ENCODE results near the gene APRT. TPM values are rescaled to one million over a fixed set of nuclear protein-coding genes. Genes with fewer than 3 reads are reported as not detected.
"Not testable (repeated sequence)": the region's sequence is repeated elsewhere in the genome, so short reads cannot be mapped to it uniquely, and the experiment has no call there.

The APRT gene
- total RNA-seq, 1 donor from 2014 or later = 85.2 TPM

GRCh38 chr16:88793251-88793954, 18.3 kb downstream of the APRT start:
- H3K4me1 ChIP-seq = peaks cover 10% of the 10 kb centered on the region
- DNase-seq (no peak), ATAC-seq (no peak)
- no peaks in the 10 kb centered on the region for H3K9me3 ChIP-seq
- H3K27me3 ChIP-seq = peaks cover 6% of the 10 kb centered on the region
- no peak overlapping the region for H3K4me3 ChIP-seq
- intact Hi-C loops (cut with DNase I) = no loop called here
- H3K27ac ChIP-seq = no peak overlapping the region
- H3K36me3 ChIP-seq = no peaks in the 10 kb centered on the region
- TF ChIP-seq, protein P1, sequence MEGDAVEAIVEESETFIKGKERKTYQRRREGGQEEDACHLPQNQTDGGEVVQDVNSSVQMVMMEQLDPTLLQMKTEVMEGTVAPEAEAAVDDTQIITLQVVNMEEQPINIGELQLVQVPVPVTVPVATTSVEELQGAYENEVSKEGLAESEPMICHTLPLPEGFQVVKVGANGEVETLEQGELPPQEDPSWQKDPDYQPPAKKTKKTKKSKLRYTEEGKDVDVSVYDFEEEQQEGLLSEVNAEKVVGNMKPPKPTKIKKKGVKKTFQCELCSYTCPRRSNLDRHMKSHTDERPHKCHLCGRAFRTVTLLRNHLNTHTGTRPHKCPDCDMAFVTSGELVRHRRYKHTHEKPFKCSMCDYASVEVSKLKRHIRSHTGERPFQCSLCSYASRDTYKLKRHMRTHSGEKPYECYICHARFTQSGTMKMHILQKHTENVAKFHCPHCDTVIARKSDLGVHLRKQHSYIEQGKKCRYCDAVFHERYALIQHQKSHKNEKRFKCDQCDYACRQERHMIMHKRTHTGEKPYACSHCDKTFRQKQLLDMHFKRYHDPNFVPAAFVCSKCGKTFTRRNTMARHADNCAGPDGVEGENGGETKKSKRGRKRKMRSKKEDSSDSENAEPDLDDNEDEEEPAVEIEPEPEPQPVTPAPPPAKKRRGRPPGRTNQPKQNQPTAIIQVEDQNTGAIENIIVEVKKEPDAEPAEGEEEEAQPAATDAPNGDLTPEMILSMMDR (IDR thresholded peaks at IDR 0.05) = no peak

- Histone ChIP-seq H3K27ac (no peak overlapping the region), H3K9me3 (no peaks in the 10 kb centered on the region), H3K36me3 (no peaks in the 10 kb centered on the region), H3K4me1 (peaks cover 10% of the 10 kb centered on the region), H3K4me3 (no peak overlapping the region), H3K27me3 (peaks cover 6% of the 10 kb centered on the region)
- intact Hi-C loops (cut with DNase I) = no loop called here
- ATAC-seq (no peak), DNase-seq (no peak)
- TF ChIP-seq, protein P1 (IDR thresholded peaks at IDR 0.05) = no peak
Measured at GRCh38 chr16:88792668-88793250, 19.0 kb downstream of the APRT start.

DNA sequence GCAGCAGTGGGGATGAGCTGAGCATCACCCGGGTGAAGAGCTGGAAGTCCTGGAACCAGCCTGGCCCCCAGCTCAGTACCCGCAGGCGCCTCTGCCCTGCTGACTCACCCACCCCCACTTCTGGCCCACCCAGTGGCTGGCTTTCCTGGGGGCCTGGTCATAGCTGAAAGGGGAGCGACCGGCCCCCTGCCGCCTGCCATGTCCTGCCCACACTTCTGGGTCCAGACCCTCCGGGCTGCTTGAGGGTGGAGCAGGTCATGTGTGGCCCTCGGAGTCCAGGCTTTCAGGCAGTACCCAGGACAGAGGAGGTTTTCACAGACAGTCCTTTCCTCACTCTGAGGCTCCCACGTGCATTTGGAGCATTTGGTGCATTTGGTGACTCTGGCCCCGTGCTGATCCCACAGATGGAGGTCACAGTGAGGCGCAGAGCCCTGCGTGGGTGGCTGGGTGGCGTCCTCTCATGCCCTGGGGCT, 19.6 kb downstream of the APRT start:
- no peaks in the 10 kb centered on the region for H3K9me3 ChIP-seq
- ATAC-seq (peak; percentile 47), DNase-seq (no peak)
- H3K27me3 ChIP-seq = peaks cover 6% of the 10 kb centered on the region
- H3K36me3 ChIP-seq = no peaks in the 10 kb centered on the region
- no peak overlapping the region for H3K27ac ChIP-seq
- TF ChIP-seq, protein P1 (IDR thresholded peaks at IDR 0.05) = no peak
- H3K4me1 ChIP-seq = peaks cover 10% of the 10 kb centered on the region
- intact Hi-C loops (cut with DNase I) = no loop called here
- no peak overlapping the region for H3K4me3 ChIP-seq

DNA sequence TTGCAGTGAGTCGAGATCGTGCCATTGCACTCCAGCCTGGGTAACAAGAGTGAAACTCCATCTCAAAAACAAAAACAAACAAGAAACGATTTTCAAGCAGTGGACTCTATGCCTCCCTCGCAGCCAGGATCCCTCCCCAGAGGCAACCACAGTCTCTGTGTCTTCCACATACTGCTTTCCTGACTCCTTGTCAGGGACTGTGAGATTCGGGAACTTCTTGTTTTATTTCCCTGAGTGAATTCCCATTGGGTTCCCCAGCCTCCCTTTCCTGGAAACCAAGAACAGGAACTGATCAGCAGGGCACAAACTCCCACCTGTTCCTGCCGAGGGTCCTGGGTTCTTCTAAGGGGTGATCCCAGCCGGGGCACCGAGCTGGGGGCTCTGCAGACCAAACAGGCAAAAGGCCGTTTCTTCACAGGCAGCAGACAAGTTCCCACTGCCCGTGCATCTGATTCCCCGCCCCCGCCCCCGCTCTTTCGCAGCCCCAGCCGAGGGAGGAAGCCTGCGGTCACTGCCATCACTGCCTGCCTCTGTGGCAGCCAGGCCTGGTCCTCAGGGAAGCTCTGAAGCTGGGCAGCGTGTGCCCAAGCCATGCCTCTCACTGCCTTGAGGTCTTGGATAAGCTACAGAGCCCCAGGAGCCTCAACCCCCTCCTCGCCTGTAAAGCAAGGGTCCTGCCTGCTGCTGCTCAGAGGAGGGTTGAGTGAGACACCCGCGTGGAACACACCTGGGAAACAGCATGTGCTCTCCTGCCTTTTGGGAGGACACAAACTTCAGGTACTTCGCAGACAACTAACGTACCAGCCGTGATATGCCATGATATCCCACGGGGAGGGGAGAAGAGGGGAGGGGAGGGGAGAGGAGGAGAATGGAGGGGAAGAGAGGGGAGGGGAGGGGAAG, 21.2 kb downstream of the APRT start:
- H3K27me3 ChIP-seq = peaks cover 6% of the 10 kb centered on the region
- H3K27ac ChIP-seq = peak overlapping the region; percentile 65
- H3K4me1 ChIP-seq = peaks cover 10% of the 10 kb centered on the region
- H3K9me3 ChIP-seq = no peaks in the 10 kb centered on the region
- H3K36me3 ChIP-seq = no peaks in the 10 kb centered on the region
- intact Hi-C loops (cut with DNase I) = no loop called here
- H3K4me3 ChIP-seq = peak overlapping the region; percentile 10
- DNase-seq (peak; percentile 88), ATAC-seq (peak; percentile 80)
- TF ChIP-seq, protein P1 (IDR thresholded peaks at IDR 0.05) = no peak

DNA sequence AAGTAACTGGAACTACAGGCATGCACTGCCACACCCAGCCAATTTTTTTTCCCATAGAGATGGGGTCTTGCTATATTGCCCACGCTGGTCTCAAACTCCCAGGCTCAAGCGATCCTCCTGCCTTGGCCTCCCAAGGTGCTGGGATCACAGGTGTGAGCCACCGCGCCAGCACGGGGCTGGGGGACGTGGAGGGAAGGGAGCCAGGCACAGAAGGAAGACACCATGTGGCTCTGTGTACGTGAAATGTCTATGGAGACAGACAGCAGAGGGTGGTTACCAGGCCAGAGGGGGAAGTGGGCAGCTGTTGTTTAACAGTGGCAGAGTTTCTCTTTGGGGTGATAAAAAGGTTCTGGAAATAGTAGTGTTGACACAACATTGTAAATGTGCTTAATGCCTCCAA, 22.1 kb downstream of the APRT start:
- DNase-seq = no peak
- intact Hi-C loops (cut with DNase I) = loop anchor here (5.0 kb wide), 1 partner anchor 47 kb away; no protein-coding TSS in a partner anchor

DNA sequence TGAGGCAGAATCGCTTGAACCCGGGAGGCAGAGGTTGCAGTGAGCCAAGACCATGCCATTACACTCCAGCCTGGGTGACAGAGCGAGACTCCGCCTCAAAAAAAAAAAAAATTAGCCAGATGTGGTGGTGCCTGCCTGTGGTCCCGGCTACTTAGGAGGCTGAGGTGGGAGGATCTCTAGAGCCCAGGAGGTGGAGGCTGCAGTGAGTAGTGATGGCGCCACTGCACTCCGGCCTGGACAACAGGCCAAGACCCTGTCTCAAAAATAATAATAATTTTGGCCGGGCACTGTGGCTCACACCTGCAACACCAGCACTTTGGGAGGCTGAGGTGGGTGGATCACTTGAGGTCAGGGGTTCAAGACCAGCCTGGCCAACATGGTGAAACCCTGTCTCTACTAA, 23.0 kb downstream of the APRT start:
- not testable (repeated sequence) for H3K27ac ChIP-seq, H3K9me3 ChIP-seq, H3K36me3 ChIP-seq, ATAC-seq, H3K4me3 ChIP-seq, DNase-seq, H3K27me3 ChIP-seq
- H3K4me1 ChIP-seq = peaks cover 11% of the 10 kb centered on the region
- intact Hi-C loops (cut with DNase I) = loop anchor here (5.0 kb wide), 1 partner anchor 46 kb away; no protein-coding TSS in a partner anchor

More for the DNA sequence above, 22.1 kb downstream of the APRT start:
- Histone ChIP-seq H3K9me3 (no peaks in the 10 kb centered on the region), H3K4me1 (peaks cover 10% of the 10 kb centered on the region), H3K4me3 (no peak overlapping the region), H3K36me3 (no peaks in the 10 kb centered on the region), H3K27me3 (peaks cover 6% of the 10 kb centered on the region), H3K27ac (peak overlapping the region; percentile 65)
- TF ChIP-seq, protein P1 (IDR thresholded peaks at IDR 0.05) = no peak
- peak; percentile 37 for ATAC-seq
